GM18498 (cell line): ENCODE measurements around the gene ESRRG.
"Not testable (repeated sequence)": the region's sequence is repeated elsewhere in the genome, so short reads cannot be mapped to it uniquely, and the experiment has no call there.

Experiments
- ATAC-seq: cut with Tn5 transposase; IDR thresholded peaks from one replicate; pipeline ENCODE4 v1.9.1; 2021; ENCODE audit warnings: mild to moderate bottlenecking, moderate library complexity; ENCODE audit not compliant: unreplicated experiment

ESRRG gene

DNA sequence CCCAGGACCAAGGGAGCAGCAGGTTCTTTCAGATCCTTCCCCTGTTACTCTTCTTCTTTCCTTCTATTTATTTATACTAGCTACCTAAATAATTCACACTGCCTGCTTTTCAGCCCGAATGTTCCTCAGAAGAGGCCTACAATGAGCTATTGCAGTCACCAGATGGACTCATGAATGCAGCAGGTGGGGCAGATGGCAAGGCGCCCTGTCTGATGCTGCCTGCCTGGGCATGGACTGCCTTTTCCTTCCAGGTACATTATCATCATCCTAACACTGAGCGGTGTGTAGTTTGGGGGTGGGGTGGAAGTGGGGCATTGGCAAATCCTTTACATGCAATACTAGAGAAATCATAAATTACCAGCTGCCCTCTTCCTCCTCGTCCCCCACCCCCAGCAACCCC, 17.6 kb downstream of the ESRRG start:
- ATAC-seq: no peak

DNA sequence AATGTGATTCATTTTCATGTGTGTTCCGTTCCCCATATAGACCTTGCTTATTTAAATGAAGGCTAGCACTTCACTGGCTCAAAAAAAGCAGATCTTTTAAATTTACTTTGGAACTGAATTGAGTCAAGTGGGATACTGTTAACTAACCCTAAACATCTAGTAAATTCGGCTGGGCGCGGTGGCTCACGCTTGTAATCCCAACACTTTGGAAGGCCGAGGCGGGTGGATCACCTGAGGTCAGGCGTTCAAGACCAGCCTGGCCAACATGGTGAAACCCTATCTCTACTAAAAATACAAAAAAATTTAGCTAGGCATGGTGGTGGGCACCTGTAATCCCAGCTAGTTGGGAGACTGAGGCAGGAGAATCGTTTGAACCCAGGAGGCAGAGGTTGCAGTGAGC, 19.2 kb downstream of the ESRRG start:
- ATAC-seq: not testable (repeated sequence)

DNA sequence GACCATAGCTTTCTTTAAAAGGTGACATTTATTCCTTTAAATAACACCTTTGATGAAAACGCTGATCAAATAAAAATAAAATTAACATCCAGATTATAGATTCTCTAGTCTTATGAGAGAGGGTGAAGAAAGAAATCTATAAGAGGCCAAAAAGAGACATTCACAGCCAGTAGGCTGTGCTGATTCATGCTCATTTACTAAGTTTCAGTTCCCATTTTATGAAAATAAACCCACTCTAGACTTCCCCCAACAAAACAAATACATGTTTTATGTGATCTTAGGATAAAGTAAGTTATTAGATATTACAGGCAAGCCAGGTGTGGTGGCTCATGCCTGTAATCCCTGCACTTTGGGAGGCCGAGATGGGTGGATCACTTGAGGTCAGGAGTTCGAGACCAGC, 21.1 kb downstream of the ESRRG start:
- peak; percentile 79 for ATAC-seq

DNA sequence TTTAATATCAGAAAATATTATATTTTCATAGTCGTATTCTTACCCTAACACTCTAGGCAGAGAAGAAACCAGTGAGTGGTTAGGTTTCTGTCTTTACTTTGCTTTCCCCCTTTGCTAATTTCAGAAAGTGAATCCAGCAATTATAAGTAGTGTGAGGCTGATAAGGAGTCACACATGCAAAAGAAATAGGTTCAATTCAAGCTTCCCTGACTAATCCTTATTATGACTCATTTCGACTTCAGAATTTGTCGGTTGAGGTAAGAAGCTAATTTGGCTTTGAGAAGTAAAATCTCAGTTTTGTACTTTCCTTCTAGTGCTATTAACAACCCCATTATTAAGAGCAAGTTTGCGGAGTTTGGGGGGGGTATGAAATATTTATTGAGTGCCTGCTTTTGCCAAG, 22.4 kb downstream of the ESRRG start:
- no peak for ATAC-seq

DNA sequence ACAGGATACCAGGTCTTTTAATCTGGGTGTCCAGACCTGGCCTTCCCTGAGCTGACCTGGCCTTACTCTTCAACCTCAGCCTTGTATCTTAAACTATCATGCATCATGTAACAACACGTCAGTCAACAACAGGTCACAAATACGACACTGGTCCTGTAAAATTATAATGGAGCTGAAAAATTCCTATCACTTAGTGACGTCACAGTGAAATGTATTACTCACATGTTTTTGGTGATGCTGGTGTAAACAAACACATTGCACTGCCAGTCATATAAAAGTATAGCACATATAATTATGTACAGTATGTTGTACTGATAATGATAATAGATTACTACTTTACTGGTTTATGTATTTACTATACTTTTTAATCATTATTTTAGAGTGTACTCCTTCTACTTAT, 31.5 kb downstream of the ESRRG start:
- ATAC-seq: no peak

DNA sequence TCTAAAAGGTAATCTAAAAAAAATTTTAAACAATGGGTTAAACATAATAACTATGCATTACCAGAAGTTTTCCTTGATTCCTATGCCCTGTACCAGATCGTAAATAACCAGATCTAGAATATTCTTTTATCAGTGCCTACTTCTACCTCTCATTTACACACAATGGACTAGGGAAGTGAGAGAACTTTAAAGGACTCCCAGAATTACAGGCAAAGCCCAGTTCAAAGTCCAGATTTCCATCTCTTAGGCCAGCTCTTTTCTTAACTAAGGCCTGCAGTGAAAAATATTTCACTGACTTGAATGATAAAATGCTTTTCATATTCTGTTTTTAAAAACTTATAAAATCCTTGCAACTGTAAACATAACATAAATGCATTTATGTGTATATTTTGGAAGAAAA, 32.6 kb downstream of the ESRRG start:
- no peak for ATAC-seq

DNA sequence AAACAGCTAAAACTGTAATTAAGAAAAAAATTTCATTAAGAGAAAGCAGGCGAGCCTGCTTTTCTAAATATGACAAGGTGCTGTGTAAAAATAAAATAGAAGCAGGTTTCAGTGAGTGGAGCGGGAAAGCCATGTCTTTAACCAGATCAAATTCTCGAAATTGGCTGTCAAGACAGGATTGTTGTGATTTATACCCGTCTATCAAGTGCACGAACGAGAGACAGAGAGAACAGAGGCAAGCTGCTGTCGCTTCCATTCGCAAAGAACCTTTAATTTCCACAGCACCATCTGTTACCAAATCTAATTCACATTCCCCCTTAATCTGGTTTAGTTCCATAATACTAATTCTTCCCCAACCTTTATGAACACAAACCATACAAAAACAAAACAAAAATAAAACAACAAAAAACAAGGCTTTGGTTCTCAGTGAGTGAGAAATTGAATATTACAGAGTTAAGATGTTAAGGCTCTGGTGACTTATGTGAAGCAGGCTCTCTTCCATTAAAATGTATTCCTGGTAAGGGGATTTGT, 35.0 kb downstream of the ESRRG start:
- no peak for ATAC-seq

DNA sequence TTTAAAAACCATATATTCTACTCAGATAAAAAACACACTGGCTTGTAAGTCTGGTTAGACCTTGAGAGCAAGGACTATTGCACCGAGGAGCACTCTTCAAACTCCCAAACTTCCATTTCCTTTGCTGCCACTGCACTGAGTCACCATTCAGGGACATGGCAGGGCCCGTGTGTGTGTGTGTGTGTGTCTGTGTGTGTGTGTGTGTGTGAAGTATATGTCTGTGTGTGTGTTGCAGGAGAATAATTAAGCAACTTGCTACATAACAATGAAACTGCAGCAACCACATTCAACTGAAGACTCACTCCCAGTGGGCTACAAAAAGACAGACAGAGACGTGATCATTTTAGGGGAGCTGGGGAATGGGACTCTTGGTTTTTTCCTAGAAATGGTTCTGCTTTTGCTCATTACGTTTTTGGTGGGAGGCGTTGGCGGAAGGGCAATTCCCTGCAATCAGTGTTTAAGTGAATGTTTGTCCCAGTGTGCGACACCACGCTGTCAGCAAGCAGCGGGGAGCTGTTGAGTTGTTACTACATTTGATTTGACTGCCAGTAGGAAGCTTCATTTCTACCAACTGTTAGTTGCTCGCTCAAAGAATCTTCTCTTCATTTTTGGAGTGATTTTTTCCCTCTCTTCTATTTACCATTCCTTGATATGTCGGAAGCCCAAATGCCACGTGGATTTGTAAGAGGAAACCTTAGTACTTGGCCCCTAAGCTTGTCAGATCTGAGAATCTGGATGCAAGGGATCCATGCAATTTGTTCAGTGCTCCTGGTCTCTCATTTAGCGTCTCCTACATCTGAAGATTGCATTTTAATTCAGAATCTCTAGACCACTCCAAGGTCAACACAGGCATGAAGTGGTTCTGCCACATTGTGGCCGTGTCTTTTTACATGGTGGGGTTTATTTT, 36.1 kb downstream of the ESRRG start:
- no peak for ATAC-seq

DNA sequence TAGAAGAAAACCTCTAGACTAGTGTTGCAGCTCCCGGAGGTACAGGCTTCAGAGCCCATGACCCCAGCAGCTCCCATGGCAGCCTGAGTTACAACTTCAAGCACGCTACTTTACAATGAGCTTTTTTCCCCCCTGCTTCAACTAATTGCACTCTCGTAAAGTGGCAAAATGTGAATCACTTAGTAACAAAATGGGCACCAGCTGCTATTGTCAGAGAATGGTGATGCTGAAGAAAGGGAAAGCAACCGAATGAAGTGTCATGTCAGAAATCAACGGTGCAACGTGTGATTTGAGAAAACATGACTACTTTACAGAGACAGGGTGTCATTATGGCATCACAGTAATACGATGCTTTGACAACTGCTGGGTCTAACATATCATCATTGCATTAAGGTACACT, 40.5 kb downstream of the ESRRG start:
- no peak for ATAC-seq

DNA sequence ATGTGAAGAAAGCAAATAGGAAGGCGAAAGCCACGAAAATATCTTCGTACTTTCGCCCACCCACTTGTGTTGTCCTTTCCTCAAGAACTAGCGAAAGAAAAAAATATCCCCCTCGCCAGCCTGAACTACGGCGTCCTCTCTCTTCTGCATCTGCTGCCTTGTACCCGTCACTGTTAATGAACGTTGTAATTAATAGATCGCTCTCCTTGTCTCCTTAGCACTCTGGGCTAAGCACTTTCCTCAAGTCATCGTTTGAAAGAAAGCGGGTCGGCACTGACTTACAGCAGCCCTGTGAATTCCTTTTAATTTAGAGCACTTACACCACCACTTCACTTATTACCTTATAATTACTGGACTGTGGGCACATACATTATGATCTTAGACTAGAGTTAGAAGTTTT, 44.1 kb downstream of the ESRRG start:
- no peak for ATAC-seq

DNA sequence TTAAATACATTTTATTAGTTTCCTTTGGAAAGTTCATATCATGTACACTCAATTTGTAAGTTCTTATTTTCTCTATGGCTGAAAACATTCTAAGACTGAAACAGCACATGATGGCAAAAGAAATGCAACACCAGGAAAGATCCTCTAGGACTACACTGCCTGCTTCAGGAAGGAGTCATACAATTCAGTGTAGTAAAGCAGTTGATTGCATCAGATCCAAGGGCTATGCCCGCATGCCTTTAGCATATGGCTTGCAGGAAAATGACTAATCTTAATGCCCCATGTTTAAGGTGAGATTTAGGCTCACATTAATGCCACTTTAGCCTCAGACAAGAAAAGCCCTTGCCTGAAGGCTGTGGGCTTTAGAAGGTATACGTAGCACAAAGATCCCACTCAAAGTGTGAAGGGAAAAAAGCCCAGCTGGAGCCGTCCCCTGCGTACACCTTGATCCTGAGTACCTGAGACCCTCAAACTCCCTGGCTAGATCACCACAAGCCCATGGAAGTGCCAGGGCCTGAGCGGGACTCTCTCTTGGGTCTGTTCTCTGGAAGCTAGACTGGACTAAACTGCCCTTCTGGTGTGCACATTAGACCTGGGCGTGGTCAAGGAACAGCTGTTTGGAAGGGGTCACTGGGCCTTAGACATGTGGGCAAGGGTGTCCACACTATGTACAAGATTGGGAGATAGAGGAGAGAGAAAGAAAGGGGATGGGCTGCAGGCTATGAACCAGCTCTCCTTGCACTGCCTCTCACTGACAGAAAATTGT, 52.9 kb downstream of the ESRRG start:
- no peak for ATAC-seq

DNA sequence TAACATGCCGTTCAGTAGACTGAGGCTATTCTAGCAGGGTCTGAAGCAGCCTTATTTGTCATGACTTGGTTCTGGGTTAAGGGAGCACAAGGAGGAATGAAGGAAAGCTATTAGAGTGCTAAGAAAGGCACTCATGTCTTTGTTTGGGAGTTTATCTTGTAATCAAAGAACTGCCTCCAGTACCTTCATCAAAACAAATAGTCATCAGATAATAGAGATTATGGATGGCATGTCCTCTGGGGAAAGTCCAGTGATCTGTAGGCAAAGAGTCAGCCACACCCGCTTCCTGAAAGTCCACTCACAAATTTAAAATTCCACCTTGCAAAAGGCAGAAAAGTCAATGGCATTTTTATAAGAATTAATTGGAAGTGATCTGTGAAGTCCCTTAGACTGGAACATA, 56.8 kb downstream of the ESRRG start:
- ATAC-seq: no peak

DNA sequence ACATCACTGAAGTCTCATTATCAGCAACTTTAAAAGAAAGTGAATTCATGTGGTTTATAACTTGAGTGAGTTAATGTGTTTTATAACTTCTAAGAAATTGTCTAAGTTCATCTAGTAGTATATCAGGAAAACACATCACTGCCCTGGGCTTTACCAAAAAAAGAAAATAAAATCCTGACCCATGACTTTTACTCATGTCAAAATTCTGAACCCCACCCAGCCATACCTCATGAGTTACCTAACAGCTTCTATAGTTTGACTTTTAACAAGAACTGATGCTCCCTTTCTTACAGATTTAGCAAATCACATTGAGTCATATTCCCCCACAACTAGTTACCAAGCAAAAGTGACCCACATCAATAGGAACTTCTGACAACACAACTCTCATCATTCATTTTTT, 57.4 kb downstream of the ESRRG start:
- no peak for ATAC-seq

DNA sequence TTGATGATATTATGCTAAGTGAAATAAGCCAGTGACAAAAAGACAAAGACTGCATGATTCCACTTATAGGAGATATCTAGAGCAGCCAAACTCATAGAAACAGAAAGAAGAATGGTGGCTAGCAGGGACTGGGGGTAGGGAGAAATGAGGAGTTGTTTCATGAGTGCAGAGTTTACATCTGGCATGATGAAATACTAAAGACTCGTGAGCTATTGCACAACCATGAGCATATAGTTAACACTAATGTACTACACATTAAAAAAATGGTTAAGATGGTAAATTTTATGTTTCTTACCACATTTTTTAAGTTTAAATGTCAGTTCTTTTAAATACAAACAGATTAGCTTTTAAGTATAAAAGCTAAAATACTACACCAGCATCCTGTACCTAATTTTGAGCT, 57.8 kb downstream of the ESRRG start:
- no peak for ATAC-seq

DNA sequence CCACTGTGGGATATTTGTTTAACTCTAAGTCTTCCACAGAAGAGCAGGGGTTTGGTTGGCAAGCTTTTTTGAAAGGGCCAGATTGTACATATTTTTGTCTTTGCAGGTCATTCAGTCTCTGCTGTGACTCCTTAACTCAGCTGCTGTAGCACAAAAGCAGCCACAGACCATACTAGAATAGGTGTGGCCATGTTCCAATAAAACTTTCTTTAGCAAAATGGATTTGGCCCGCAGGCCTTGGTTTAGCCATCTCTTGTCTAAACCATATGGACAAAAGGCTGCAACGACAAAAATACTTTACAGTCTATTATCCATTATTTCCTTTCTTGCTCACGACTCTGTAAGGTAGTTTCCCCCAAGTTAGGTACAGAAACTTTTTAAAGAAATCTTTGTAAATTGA, 60.5 kb downstream of the ESRRG start:
- no peak for ATAC-seq

DNA sequence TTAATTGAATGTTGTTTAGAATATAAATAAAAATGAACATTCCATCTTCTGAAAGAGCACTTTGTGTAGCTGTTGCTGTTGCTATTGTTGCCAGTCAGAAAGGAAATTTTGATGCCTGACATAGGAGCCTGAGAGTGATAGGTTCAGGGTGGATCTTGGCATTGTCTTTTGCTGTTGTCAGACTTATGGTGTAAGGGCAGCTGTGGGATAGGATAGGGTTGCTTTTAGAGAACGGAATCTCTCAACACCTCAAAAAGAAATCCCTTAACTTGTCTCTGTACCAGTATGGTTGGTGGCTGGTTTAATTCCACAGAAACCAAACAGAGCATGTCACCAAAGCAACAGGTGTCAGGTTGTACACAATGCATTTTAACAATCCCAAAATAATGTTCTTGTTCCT, 62.7 kb downstream of the ESRRG start:
- no peak for ATAC-seq

DNA sequence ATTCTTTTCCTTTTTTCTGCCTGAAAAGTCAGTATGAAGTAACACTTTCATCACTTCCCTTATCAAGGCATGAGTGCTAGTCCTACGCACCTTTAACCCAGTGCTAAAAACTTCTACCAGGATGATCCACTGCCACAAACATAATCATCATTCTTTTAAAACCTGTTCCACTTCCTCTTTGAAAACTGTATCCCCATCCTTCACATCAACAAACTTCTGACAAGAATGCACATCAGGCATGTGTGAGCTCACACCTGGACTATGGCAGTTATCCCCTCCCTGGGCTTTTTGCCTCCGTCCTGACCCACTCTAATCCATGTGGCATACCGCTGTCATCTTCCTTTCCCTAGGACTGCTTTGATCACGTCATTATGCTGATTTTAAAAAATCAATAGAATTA, 70.2 kb downstream of the ESRRG start:
- ATAC-seq: no peak

DNA sequence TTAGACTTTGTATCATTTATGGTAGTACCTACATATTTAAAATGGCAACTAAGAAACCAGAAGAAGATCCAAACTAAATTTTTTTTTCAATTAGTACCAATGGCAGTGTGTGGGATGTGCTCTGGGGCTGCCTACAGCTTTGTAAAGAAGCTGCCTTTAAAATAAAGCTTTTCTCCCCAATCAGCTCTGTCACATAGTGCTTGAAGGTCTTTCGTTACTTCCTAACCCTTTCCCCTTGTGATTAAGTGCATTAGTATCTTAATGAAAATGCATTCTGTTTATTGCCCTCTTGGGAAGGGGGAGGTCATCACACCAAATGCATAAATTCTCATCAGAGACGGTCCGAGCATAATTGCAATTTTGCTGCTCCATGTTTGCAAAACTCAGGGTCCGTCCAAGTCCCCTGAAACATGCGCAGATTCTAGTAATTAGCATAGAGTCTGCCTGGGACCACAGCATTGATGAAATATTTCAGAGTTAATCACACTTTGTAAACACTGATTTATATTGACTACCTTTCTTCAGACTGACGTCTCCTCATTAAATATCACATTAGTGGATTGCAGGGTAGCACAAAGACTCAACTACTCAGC, 71.3 kb downstream of the ESRRG start:
- no peak for ATAC-seq

DNA sequence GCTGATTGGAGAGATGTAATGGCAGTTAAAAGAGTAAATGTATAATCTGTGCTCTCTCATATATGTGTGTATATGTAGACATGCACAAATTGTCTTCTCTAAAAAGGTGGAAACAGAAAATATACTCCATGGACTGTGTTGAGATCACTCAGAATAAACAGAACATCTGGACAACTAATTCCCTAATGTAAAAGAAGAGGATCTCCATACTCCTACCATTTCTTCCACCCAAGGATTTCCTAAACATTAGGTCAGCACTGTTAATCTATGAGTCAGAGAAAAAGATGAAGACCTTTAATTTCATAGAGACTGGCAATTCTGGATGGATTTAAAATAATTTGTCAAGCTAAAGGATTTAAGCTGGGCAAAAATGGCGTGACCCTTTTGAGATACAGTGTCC, 80.1 kb downstream of the ESRRG start:
- no peak for ATAC-seq

DNA sequence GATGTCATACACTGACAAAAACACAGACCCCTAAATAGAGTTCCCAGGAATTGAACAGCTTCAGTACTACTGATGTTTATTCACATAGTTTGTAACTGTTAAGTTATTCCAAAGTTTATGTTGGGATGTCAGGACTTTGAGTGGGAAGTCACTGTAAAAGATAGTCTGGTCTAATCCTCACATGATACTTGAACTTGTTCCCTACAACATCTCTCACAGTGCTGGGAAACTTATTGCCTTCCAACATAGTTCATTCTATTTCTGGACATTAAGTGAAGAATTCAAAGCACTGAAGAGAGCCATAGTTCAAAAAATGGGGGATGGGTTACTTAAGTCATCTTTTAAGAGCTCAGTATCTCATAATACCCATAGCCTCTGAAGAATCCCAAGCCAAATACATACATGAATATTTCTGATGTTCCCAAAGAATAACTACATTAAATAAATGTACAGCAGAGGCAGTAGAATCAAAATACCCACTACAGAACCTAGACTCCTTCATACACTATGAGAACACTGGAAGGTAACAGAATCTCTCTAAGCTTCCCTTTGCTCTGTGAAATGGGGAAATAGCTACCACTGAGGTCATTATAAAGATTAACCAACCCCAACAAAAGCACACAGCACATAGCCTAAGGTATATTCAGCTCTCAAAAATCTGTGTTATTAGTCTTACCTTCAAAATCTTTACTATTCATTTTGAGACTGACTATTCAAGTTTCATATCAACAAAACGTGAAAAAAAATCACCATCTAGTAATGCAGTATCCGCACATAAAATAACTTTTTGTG, 81.4 kb downstream of the ESRRG start:
- no peak for ATAC-seq

DNA sequence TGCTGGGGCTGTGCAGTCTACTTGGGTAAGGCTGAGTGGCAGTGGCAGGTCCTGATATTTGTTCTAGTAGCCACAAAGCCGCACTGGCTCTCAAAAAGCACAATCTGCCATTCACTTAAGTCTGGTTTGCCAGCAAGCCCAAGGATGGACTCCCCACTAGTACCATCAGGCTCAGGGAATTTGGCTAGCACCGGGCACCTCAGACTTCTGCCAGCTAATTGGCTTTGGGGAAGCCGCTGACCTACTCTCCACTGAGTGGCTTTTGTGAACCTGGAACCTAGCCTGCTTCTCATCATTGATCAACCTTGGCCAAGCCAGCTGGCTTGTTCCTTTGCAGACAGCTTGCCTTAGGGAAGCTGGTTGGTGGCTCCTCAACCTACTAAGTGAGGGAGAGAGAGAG, 83.1 kb downstream of the ESRRG start:
- no peak for ATAC-seq
